Testis (tissue), 3 donors: Measurements from ENCODE around the gene MPHOSPH8. TPM values are rescaled to one million over a fixed set of nuclear protein-coding genes. Genes with fewer than 3 reads are reported as not detected.
"Not testable (repeated sequence)": the region's sequence is repeated elsewhere in the genome, so short reads cannot be mapped to it uniquely, and the experiment has no call there.

Experiments used
- DNase-seq: peaks from one replicate; pipeline ENCODE4 v3.0.0-alpha.2; 2019
- H3K27ac ChIP-seq, 2 donors: fragments of 200-600 bp; sonication (generic); one replicate each; pipeline ENCODE4 v1.5.1; 2019
- H3K27me3 ChIP-seq: fragments of 200-600 bp; sonication (generic); one replicate; pipeline ENCODE4 v1.5.1; 2019
- H3K36me3 ChIP-seq: fragments of 200-600 bp; sonication (generic); one replicate; pipeline ENCODE4 v1.5.1; 2017; ENCODE audit warnings: low read depth; ENCODE audit errors: missing control alignments
- H3K4me1 ChIP-seq: fragments of 200-600 bp; sonication (generic); one replicate; pipeline ENCODE4 v1.5.1; 2019
- H3K4me3 ChIP-seq, 2 donors: fragments of 200-600 bp; sonication (generic); one replicate each; pipeline ENCODE4 v1.5.1; 2017 to 2019
- H3K9me3 ChIP-seq: fragments of 200-600 bp; sonication (generic); one replicate; pipeline ENCODE4 v1.5.1; 2017
- CTCF ChIP-seq, 3 experiments: fragments of 450-650 bp in 2 of 3; fragments of 200-600 bp in 1 of 3; sonication (generic) in 1 of 3; IDR thresholded peaks; one replicate each; pipeline ENCODE4 v1.5.1; 2016 to 2019; ENCODE audit warnings: antibody characterized with exemption in 3 of 3, mild to moderate bottlenecking in 2 of 3, moderate library complexity in 1 of 3
- POLR2A ChIP-seq: fragments of 450-650 bp; IDR thresholded peaks from one replicate; pipeline ENCODE4 v1.6.1; 2017; ENCODE audit warnings: antibody characterized with exemption, mild to moderate bottlenecking, moderate library complexity
- WGBS, 2 donors: methylation state at CpG; one replicate each; pipeline ENCODE4 v1.1.5; 2018; 5-methylcytosine and 5-hydroxymethylcytosine counted together
- intact Hi-C: fragments of 100-400 bp; cut with DNase I; formaldehyde crosslinking; loops from one replicate; pipeline ENCODE4 v1.15.1; 2023; ENCODE audit warnings: low total_unique reads
- polyA plus RNA-seq: library from polyadenylated mRNA; stranded (reverse); fragments of 350-450 nt; fragmentation: Illumina TruSeq; extraction: RNeasy Lipid Tissue Mini Kit (QIAGEN cat#74804); gene quantifications from one replicate; pipeline ENCODE4 v1.2.3, GENCODE V29; 2014; ENCODE audit warnings: low read depth, low replicate concordance; ENCODE audit not compliant: insufficient read depth
- total RNA-seq, 2 donors: library from RNA; depleted of rRNA; stranded (reverse); fragments of >200 nt; gene quantifications; one replicate each; pipeline ENCODE4 v1.2.3, GENCODE V29; 2016

MPHOSPH8 gene
- total and polyA plus RNA-seq, 3 donors from 2014 or later: 12.3 to 39.2 (median 31.0) TPM

GRCh38 chr13:19622193-19622592 is 11.3 kb upstream of the MPHOSPH8 start:
- H3K9me3 ChIP-seq: no peaks in the 10 kb centered on the region
- TF ChIP-seq POLR2A: no peak
- TF ChIP-seq CTCF (IDR thresholded peaks at IDR 0.05): no peak
- WGBS, 2 donors: 74 to 76% methylated on average over 3 of the region's 3 CpGs
- H3K27ac ChIP-seq: no peak overlapping the region
- H3K27me3 ChIP-seq: no peaks in the 10 kb centered on the region
- H3K4me3 ChIP-seq: no peak overlapping the region
- DNase-seq: no peak
- H3K4me1 ChIP-seq: peaks cover 5% of the 10 kb centered on the region
- intact Hi-C loops: no loop called here
- H3K36me3 ChIP-seq: no peaks in the 10 kb centered on the region

- no peak for TF ChIP-seq POLR2A
- TF ChIP-seq CTCF (IDR thresholded peaks at IDR 0.05): no peak
- DNase-seq: no peak
- Histone ChIP-seq H3K36me3 (no peaks in the 10 kb centered on the region), H3K27ac (no peak overlapping the region), H3K27me3 (no peaks in the 10 kb centered on the region), H3K4me1 (peaks cover 7% of the 10 kb centered on the region), H3K9me3 (no peaks in the 10 kb centered on the region), H3K4me3 (no peak overlapping the region)
- 95 to 96% methylated on average over 2 of the region's 2 CpGs for WGBS, 2 donors
- intact Hi-C loops: no loop called here
Observed at GRCh38 chr13:19624265-19624664, 9.2 kb upstream of the MPHOSPH8 start.

- no peaks in the 10 kb centered on the region for H3K36me3 ChIP-seq
- H3K27me3 ChIP-seq: no peaks in the 10 kb centered on the region
- 13 to 17% methylated on average over 23 to 25 of the region's 25 CpGs for WGBS, 2 donors
- peak overlapping the region; percentile 87 to 93 for H3K27ac ChIP-seq
- no peak for DNase-seq
- peak overlapping the region; percentile 78 to 83 for H3K4me3 ChIP-seq
- no peaks in the 10 kb centered on the region for H3K9me3 ChIP-seq
- intact Hi-C loops: loop anchor here (10.0 kb wide), 1 partner anchor 152 kb away; the partner anchor contains the start of gene PSPC1
- TF ChIP-seq CTCF (IDR thresholded peaks at IDR 0.05): no peak
- no peak for TF ChIP-seq POLR2A
- H3K4me1 ChIP-seq: peaks cover 10% of the 10 kb centered on the region
Observed at GRCh38 chr13:19632915-19633478, 462 bp upstream of the MPHOSPH8 start.

- no peak for DNase-seq
Observed at GRCh38 chr13:19634256-19634740, 839 bp downstream of the MPHOSPH8 start.

GRCh38 chr13:19635926-19636325 is 2.5 kb downstream of the MPHOSPH8 start:
- peaks cover 10% of the 10 kb centered on the region for H3K4me1 ChIP-seq
- not testable (repeated sequence) for H3K27ac ChIP-seq, DNase-seq, H3K27me3 ChIP-seq, H3K36me3 ChIP-seq, H3K4me3 ChIP-seq, H3K9me3 ChIP-seq
- 71 to 72% methylated on average over 7 of the region's 7 CpGs for WGBS, 2 donors
- intact Hi-C loops: loop anchor here (10.0 kb wide), 1 partner anchor 149 kb away; the partner anchor contains the start of gene PSPC1

More at GRCh38 chr13:19634256-19634740, 839 bp downstream of the MPHOSPH8 start:
- Histone ChIP-seq H3K4me1 (peaks cover 10% of the 10 kb centered on the region), H3K4me3 (peak overlapping the region; percentile 78 to 83), H3K36me3 (no peaks in the 10 kb centered on the region), H3K9me3 (no peaks in the 10 kb centered on the region), H3K27ac (peak overlapping the region; percentile 87 to 93), H3K27me3 (no peaks in the 10 kb centered on the region)
- intact Hi-C loops: loop anchor here (10.0 kb wide), 1 partner anchor 151 kb away; the partner anchor contains the start of gene PSPC1
- no peak for TF ChIP-seq CTCF (IDR thresholded peaks at IDR 0.05)
- no peak for TF ChIP-seq POLR2A
- 0 to 2% methylated on average over 12 of the region's 12 CpGs for WGBS, 2 donors
